Cardiac muscle cell (in vitro differentiated cells and primary cell): ENCODE results near the gene SMARCD3. TPM values are rescaled to one million over a fixed set of nuclear protein-coding genes. Genes with fewer than 3 reads are reported as not detected.
A peak's percentile ranks its signal among the peaks of the same experiment; 100 is the strongest.

Source experiments
- DNase-seq, 2 donors: peaks; one replicate each; pipeline versions ENCODE4 v3.0.0 to v3.0.0-alpha.2; 2010 to 2017; ENCODE audit warnings: low read depth in 1 of 2, low spot score in 1 of 2
- H3K27ac ChIP-seq: fragments of 200-600 bp; sonication (generic); 2 replicates; pipeline ENCODE4 v1.5.1; 2016
- H3K27me3 ChIP-seq: fragments of 200-600 bp; sonication (generic); 2 replicates; pipeline ENCODE4 v1.6.0; 2016; ENCODE audit warnings: control low read depth
- H3K36me3 ChIP-seq: fragments of 200-600 bp; sonication (generic); 2 replicates; pipeline ENCODE4 v1.5.1; 2016; ENCODE audit warnings: control low read depth
- H3K4me1 ChIP-seq: fragments of 200-600 bp; sonication (generic); 2 replicates; pipeline ENCODE4 v1.8.1; 2017; ENCODE audit warnings: low read depth, mild to moderate bottlenecking, mixed run types
- H3K4me3 ChIP-seq: fragments of 200-600 bp; sonication (generic); 2 replicates; pipeline ENCODE4 v1.5.1; 2016; ENCODE audit warnings: mild to moderate bottlenecking
- H3K9me3 ChIP-seq: fragments of 200-600 bp; sonication (generic); 2 replicates; pipeline ENCODE4 v1.5.1; 2017; ENCODE audit warnings: low read depth, mild to moderate bottlenecking, control low read depth
- polyA plus RNA-seq: library from polyadenylated mRNA; unstranded; fragments of >200 nt; fragmentation: Nextera tagmentation; extraction: Ambion mirVana; gene quantifications from 2 replicates; pipeline ENCODE4 v1.2.1, GENCODE V29; 2016
- total RNA-seq: library from RNA; depleted of rRNA; stranded (reverse); fragments of >200 nt; gene quantifications from 2 replicates; pipeline ENCODE4 v1.2.3, GENCODE V29; 2016
- TF ChIP-seq, protein P1 (sequence below): IDR thresholded peaks from 2 replicates; pipeline ENCODE4 v1.5.1; 2012; ENCODE audit warnings: low read depth, mild to moderate bottlenecking, low read length

The SMARCD3 gene
- total and polyA plus RNA-seq, 2 experiments from 2014 or later = 180 to 237 TPM

DNA sequence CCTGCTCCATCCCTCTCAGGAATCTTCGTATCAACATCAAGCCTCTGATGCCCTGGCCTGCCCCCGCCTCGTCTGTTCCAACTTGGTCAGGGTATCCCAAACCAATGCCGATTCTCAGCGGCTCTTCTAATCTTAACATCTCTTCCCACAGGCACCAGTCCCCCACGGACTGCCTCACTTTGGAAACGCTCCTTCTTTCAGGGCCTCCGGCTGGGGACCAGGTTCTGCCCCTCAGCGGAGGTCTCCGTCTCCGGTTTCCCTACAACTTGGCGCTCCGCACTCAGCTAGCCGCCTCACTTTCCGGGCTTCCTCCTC lies 22.0 kb downstream of the SMARCD3 start:
- TF ChIP-seq, protein P1, sequence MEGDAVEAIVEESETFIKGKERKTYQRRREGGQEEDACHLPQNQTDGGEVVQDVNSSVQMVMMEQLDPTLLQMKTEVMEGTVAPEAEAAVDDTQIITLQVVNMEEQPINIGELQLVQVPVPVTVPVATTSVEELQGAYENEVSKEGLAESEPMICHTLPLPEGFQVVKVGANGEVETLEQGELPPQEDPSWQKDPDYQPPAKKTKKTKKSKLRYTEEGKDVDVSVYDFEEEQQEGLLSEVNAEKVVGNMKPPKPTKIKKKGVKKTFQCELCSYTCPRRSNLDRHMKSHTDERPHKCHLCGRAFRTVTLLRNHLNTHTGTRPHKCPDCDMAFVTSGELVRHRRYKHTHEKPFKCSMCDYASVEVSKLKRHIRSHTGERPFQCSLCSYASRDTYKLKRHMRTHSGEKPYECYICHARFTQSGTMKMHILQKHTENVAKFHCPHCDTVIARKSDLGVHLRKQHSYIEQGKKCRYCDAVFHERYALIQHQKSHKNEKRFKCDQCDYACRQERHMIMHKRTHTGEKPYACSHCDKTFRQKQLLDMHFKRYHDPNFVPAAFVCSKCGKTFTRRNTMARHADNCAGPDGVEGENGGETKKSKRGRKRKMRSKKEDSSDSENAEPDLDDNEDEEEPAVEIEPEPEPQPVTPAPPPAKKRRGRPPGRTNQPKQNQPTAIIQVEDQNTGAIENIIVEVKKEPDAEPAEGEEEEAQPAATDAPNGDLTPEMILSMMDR = no peak
- peak overlapping the region; percentile 12 for H3K27ac ChIP-seq
- no peak for DNase-seq

DNA sequence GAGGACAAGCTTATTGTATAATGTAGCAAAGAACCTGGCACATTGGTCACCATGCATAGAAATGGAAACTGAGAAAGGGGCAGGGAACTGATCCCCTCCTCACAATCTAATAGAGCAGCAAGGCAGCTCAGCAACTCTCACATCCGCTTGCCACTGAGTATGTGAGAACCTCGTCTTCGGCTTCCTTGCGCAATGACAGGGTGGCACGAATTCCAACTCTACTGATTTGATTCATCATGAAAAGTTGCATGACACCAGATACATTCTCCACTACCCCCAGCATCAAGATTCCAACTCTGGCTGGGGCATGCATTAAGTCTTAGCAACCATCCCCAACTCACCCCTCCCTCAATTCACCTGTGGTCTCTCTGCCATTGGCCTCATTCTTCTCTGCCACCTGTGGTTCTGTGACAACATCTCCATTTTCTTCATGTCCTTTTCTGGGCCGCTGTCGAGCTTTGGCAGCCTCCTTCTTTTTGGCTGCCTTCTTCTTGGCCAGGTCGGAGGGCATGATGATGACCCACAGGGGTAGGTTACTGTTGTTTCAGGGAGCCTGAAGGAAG lies 22.5 kb downstream of the SMARCD3 start:
- Histone ChIP-seq H3K27ac (no peak overlapping the region), H3K27me3 (no peaks in the 10 kb centered on the region), H3K36me3 (peaks cover 28% of the 10 kb centered on the region), H3K4me1 (peaks cover 14% of the 10 kb centered on the region), H3K4me3 (peak overlapping the region; percentile 92), H3K9me3 (no peaks in the 10 kb centered on the region)
- TF ChIP-seq, protein P1 = no peak
- no peak for DNase-seq

More for the DNA sequence above, 22.0 kb downstream of the SMARCD3 start:
- Histone ChIP-seq H3K9me3 (no peaks in the 10 kb centered on the region), H3K4me3 (peak overlapping the region; percentile 92), H3K27me3 (no peaks in the 10 kb centered on the region), H3K4me1 (peaks cover 14% of the 10 kb centered on the region), H3K36me3 (peaks cover 26% of the 10 kb centered on the region)

DNA sequence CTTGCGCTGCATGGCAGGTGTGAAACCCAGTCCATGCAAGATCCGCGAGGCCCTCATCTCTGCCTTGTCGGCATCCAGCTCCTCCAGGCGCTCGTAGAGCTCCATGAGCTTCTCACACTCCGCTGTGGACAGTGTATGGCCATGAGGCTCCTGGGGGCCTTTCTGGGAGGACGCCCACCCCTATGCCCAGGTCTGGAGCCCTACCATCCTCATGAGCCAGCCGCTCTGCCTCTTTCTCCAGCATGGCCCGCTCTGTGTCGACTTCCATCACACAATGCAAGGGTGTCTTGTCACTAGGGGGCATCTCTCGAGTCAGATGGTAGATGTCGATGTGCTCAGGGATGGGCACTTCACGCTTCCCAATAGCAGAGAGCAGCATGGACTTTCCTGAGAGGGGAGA lies 24.8 kb downstream of the SMARCD3 start:
- Histone ChIP-seq H3K27ac (no peak overlapping the region), H3K4me1 (peaks cover 14% of the 10 kb centered on the region), H3K9me3 (no peaks in the 10 kb centered on the region), H3K36me3 (peaks cover 41% of the 10 kb centered on the region), H3K4me3 (no peak overlapping the region), H3K27me3 (no peaks in the 10 kb centered on the region)
- TF ChIP-seq, protein P1 = no peak
- no peak for DNase-seq

DNA sequence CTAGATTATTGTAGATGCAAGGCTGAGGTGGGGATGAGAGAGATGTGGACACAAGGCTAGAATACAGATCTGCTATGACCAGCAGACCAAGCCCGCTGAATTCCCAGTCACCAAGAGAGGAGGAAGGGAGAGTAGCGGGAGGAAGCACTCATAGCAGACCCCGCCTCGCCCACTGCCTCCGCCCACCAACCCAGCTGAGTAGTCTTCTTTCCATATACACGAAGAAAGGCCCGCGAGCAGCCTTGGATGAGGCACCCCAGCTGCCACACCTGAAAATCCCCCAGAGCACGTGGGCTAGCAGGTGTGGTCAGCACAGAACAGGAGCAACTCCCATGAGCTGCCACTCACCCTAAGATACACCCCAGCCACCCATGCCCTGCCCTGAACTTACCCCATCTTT lies 30.3 kb downstream of the SMARCD3 start:
- no peak overlapping the region for H3K27ac ChIP-seq
- TF ChIP-seq, protein P1 = no peak
- DNase-seq = no peak
- peaks cover 69% of the 10 kb centered on the region for H3K36me3 ChIP-seq
- H3K9me3 ChIP-seq = no peaks in the 10 kb centered on the region
- no peaks in the 10 kb centered on the region for H3K4me1 ChIP-seq
- no peaks in the 10 kb centered on the region for H3K27me3 ChIP-seq
- H3K4me3 ChIP-seq = no peak overlapping the region

DNA sequence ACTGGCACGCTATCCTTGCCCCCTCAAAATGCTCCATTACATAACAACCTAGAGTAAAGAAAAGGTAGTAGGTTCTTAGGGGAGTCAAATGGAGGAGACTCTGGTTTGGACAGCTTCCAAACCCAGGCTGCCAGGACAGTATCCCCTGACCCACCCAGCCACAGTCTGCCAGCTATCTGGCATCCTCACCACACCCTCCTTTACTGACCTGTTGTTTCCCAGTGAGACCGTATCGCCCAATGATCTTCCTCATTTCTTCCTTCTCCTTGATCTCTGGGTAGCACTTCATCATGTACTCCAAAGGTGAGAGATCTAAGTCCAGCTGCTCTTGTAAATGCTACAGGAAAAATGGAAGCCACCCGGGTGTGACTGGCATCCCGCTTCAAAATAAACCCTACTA lies 33.1 kb downstream of the SMARCD3 start:
- Histone ChIP-seq H3K36me3 (peaks cover 52% of the 10 kb centered on the region), H3K27ac (no peak overlapping the region), H3K9me3 (no peaks in the 10 kb centered on the region), H3K4me1 (no peaks in the 10 kb centered on the region), H3K27me3 (no peaks in the 10 kb centered on the region), H3K4me3 (no peak overlapping the region)
- DNase-seq = no peak
- TF ChIP-seq, protein P1 = no peak

DNA sequence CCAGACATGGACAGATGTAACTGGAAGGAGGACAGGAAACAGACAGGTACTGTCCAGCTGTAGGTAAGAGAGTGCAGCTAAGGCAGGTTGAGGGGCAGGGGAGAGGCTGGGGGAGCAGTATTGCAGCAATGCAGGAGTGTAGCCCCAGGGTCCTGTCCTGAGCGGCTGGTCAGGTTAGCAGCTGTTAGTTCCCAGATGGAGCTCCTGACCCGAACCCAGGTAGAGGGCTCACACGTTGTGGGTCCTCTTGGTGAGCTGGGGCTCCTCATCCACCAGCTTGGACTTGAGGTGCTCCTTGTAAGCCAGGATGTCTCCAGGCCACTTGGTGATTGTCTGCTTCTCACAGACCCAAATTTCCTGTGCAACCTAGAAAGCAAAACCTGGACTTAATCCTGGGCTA lies 34.7 kb downstream of the SMARCD3 start:
- Histone ChIP-seq H3K27ac (no peak overlapping the region), H3K27me3 (no peaks in the 10 kb centered on the region), H3K9me3 (no peaks in the 10 kb centered on the region), H3K36me3 (peaks cover 45% of the 10 kb centered on the region), H3K4me1 (no peaks in the 10 kb centered on the region), H3K4me3 (no peak overlapping the region)
- TF ChIP-seq, protein P1 = no peak
- no peak for DNase-seq
